Endothelial cell (in vitro differentiated cells): ENCODE results near the gene WDR1. TPM values are rescaled to one million over a fixed set of nuclear protein-coding genes. Genes with fewer than 3 reads are reported as not detected.

Source experiments
- DNase-seq: peaks from one replicate; pipeline ENCODE4 v3.0.0; 2021; ENCODE audit warnings: low spot score
- H3K27ac Mint-ChIP-seq: one replicate; pipeline ENCODE4 v1.8.0; 2021; ENCODE audit warnings: mixed read lengths, inconsistent platforms; ENCODE audit not compliant: unreplicated experiment
- H3K27me3 Mint-ChIP-seq: one replicate; pipeline ENCODE4 v1.8.0; 2021; ENCODE audit warnings: mild to moderate bottlenecking, moderate library complexity, mixed read lengths, inconsistent platforms; ENCODE audit not compliant: unreplicated experiment
- H3K36me3 Mint-ChIP-seq: one replicate; pipeline ENCODE4 v1.8.0; 2021; ENCODE audit warnings: mild to moderate bottlenecking, low read depth, mixed read lengths, inconsistent platforms; ENCODE audit not compliant: unreplicated experiment
- H3K4me1 Mint-ChIP-seq: one replicate; pipeline ENCODE4 v1.8.0; 2021; ENCODE audit warnings: mild to moderate bottlenecking, mixed read lengths, inconsistent platforms; ENCODE audit not compliant: unreplicated experiment
- H3K4me3 Mint-ChIP-seq: one replicate; pipeline ENCODE4 v1.8.0; 2021; ENCODE audit warnings: mild to moderate bottlenecking, mixed read lengths, inconsistent platforms; ENCODE audit not compliant: unreplicated experiment
- H3K9me3 Mint-ChIP-seq: one replicate; pipeline ENCODE4 v1.8.0; 2021; ENCODE audit warnings: mixed read lengths, inconsistent platforms; ENCODE audit not compliant: unreplicated experiment
- CTCF ChIP-seq: fragments of 200-600 bp; sonication (generic); IDR thresholded peaks from one replicate; pipeline ENCODE4 v1.5.0; 2021; ENCODE audit warnings: antibody characterized with exemption; ENCODE audit not compliant: unreplicated experiment
- total RNA-seq: library from RNA; stranded (reverse); fragmentation: NEBNext Ultra II Directional; extraction: Animal tissue kit (Norgen Biotek cat#: 25700); gene quantifications from one replicate; pipeline ENCODE4 v1.2.1, GENCODE V29; 2021; ENCODE audit not compliant: unreplicated experiment

WDR1 gene
- total RNA-seq, 1 donor from 2014 or later = 501 TPM

DNA sequence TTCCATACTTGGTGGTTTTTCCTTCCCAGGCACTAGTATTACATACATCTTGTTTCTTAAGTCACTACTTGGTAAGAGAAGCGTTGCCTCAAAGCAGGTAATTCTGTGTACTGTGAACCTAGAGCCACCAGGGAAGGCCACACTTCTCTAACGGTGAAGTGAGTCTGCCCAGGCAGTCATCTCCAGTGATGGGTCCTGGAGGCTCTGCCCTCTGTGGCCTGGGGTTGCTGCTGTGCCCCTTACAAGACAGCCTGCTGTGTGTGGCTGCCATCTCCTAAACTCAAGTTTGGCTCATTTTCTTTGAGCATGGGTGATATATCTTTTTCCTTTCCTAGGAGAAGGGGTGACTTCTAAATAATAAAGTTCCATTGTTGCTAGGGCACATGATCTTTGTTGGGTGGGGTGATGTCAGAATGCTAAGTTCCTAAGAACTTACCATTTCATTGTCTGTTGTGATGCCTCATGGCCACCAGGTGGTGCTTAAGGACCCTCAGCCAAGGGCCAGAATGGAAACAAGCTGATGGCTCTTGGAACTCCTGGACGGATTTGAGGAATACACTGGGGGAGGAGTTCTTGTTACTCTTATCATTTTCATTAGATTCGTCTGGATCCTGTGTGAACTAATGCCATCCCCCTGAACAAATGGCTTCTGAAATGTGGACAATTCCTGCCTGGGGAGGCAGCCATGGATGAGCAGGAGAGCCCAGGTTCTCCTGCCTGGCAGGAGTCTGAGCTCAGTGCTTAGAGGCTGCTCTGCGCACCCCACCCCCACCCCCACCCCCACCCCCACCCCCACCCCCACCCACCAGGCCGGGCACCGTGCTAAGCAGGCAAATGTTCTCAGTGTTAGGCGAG lies 41.1 kb upstream of the WDR1 start:
- Mint-ChIP-seq H3K4me3 (no peak overlapping the region), H3K9me3 (no peaks in the 10 kb centered on the region), H3K4me1 (no peaks in the 10 kb centered on the region), H3K36me3 (no peaks in the 10 kb centered on the region), H3K27ac (peak overlapping the region; percentile 44), H3K27me3 (no peaks in the 10 kb centered on the region)
- TF ChIP-seq CTCF = peak; percentile 80
- DNase-seq = peak; percentile 53

DNA sequence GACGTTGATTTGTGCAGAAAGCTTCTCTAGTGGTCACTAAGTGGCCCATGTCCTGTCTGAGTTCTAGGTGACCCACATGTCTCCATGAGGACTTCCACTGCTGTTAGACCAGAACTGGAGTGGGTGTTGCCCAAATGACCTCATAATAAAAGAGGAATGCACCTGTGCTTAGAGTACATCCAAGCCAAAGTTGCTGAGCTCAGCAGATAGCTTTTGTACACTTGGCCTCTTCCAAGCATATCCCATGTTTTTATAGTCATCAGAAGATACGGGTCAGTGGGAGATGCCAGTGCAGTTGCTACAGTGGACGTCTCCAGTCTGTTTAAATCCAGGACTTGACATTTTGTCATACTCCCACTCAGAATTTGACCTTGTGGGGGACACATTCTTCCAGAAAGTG lies 37.6 kb upstream of the WDR1 start:
- H3K36me3 Mint-ChIP-seq = no peaks in the 10 kb centered on the region
- no peak overlapping the region for H3K27ac Mint-ChIP-seq
- H3K4me1 Mint-ChIP-seq = no peaks in the 10 kb centered on the region
- H3K27me3 Mint-ChIP-seq = no peaks in the 10 kb centered on the region
- no peak overlapping the region for H3K4me3 Mint-ChIP-seq
- no peaks in the 10 kb centered on the region for H3K9me3 Mint-ChIP-seq
- TF ChIP-seq CTCF = no peak
- no peak for DNase-seq

- no peaks in the 10 kb centered on the region for H3K36me3 Mint-ChIP-seq
- H3K27ac Mint-ChIP-seq = no peak overlapping the region
- TF ChIP-seq CTCF = no peak
- H3K4me1 Mint-ChIP-seq = no peaks in the 10 kb centered on the region
- no peaks in the 10 kb centered on the region for H3K27me3 Mint-ChIP-seq
- no peaks in the 10 kb centered on the region for H3K9me3 Mint-ChIP-seq
- H3K4me3 Mint-ChIP-seq = no peak overlapping the region
- DNase-seq = no peak
Observed at GRCh38 chr4:10153161-10153560, 36.6 kb upstream of the WDR1 start.

DNA sequence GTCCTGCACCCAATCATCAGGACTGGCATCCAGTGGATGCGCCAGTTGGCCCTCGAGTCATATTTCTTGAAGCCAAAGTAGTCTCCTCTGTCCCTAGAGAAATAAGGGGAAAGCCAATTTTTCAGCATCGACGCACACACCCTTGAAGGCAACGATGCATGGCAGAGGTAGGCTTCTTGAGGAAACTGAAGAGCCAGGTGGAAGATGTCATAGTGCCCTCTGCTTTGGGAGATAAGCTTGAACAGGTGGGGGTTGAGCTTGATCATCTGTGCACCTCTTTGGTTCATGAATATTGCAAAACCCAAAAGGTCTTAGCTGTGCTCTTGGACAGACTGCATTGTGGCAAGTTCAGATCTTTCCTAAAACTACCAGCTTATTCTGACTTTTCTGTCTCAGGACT lies 34.6 kb upstream of the WDR1 start:
- no peaks in the 10 kb centered on the region for H3K27me3 Mint-ChIP-seq

More for the DNA sequence above, 34.6 kb upstream of the WDR1 start:
- Mint-ChIP-seq H3K27ac (no peak overlapping the region), H3K9me3 (no peaks in the 10 kb centered on the region), H3K4me3 (no peak overlapping the region), H3K4me1 (no peaks in the 10 kb centered on the region), H3K36me3 (no peaks in the 10 kb centered on the region)
- no peak for TF ChIP-seq CTCF
- no peak for DNase-seq
